ENCODE measurements around the gene KDM7A.

GRCh38 chr7:140197938-140198337 lies 21.2 kb upstream of the KDM7A start:
- TF ChIP-seq CTCF (IDR thresholded peaks at IDR 0.05) (no peak), POLR2A (IDR thresholded peaks at IDR 0.05) (no peak)

All from transverse colon (tissue), 3 donors.